ENCODE data around the gene CEACAM6. TPM values are rescaled to one million over a fixed set of nuclear protein-coding genes. Genes with fewer than 3 reads are reported as not detected.

The CEACAM6 gene
- total and polyA plus RNA-seq, 8 donors: 0.68 to 9.0 (median 6.8) TPM

GRCh38 chr19:41720103-41720502 is 35.2 kb upstream of the CEACAM6 start:
- FAIRE-seq (no peak), ATAC-seq (no peak), DNase-seq (no peak)
- no peaks in the 10 kb centered on the region for H3K36me3 ChIP-seq
- no peaks in the 10 kb centered on the region for H3K4me1 ChIP-seq
- peaks cover 0 to 4% (median 2%) of the 10 kb centered on the region in 4 donors for H3K27me3 ChIP-seq
- no peak overlapping the region for H3K4me3 ChIP-seq
- 68% methylated on average over 3 of the region's 3 CpGs for WGBS, 2 donors
- intact Hi-C loops (cut with DNase I): no loop called here
- TF ChIP-seq CTCF (IDR thresholded peaks at IDR 0.05): no peak
- no peaks in the 10 kb centered on the region for H3K9me3 ChIP-seq
- no peak overlapping the region for H3K27ac ChIP-seq

- TF ChIP-seq CTCF (IDR thresholded peaks at IDR 0.05): no peak
- H3K9me3 ChIP-seq: no peaks in the 10 kb centered on the region
- H3K4me3 ChIP-seq: no peak overlapping the region
- H3K4me1 ChIP-seq: no peaks in the 10 kb centered on the region
- H3K36me3 ChIP-seq: no peaks in the 10 kb centered on the region
- WGBS, 2 donors: 24 to 30% methylated on average over 5 of the region's 5 CpGs
- FAIRE-seq (no peak), ATAC-seq (no peak), DNase-seq (no peak)
- H3K27me3 ChIP-seq: peaks cover 0 to 4% (median 2%) of the 10 kb centered on the region in 4 donors
- no peak overlapping the region for H3K27ac ChIP-seq
- intact Hi-C loops (cut with DNase I): no loop called here
Measured at GRCh38 chr19:41726493-41726892, 28.8 kb upstream of the CEACAM6 start.

GRCh38 chr19:41734156-41734555 is 21.2 kb upstream of the CEACAM6 start:
- ATAC-seq: no peak
- intact Hi-C loops (cut with DNase I): no loop called here
- TF ChIP-seq CTCF (IDR thresholded peaks at IDR 0.05): no peak

GRCh38 chr19:41734585-41734984 is 20.7 kb upstream of the CEACAM6 start:
- Histone ChIP-seq H3K4me3 (no peak overlapping the region), H3K36me3 (no peaks in the 10 kb centered on the region), H3K4me1 (no peaks in the 10 kb centered on the region), H3K9me3 (no peaks in the 10 kb centered on the region), H3K27me3 (no peaks in the 10 kb centered on the region), H3K27ac (no peak overlapping the region)
- WGBS, 2 donors: 61 to 67% methylated on average over 3 of the region's 3 CpGs
- FAIRE-seq (no peak), DNase-seq (no peak), ATAC-seq (peak in 1 of 4 donors; percentile 63)
- no peak for TF ChIP-seq CTCF (IDR thresholded peaks at IDR 0.05)
- intact Hi-C loops (cut with DNase I): no loop called here

More at GRCh38 chr19:41734156-41734555, 21.2 kb upstream of the CEACAM6 start:
- H3K9me3 ChIP-seq: no peaks in the 10 kb centered on the region
- H3K4me3 ChIP-seq: no peak overlapping the region
- H3K36me3 ChIP-seq: no peaks in the 10 kb centered on the region
- peak; percentile 43 for FAIRE-seq
- no peak for DNase-seq
- no peaks in the 10 kb centered on the region for H3K27me3 ChIP-seq
- H3K27ac ChIP-seq: no peak overlapping the region
- WGBS, 2 donors: 53 to 70% methylated on average over 4 of the region's 4 CpGs
- H3K4me1 ChIP-seq: no peaks in the 10 kb centered on the region

GRCh38 chr19:41735071-41735600 is 20.2 kb upstream of the CEACAM6 start:
- Histone ChIP-seq H3K27ac (no peak overlapping the region), H3K4me1 (no peaks in the 10 kb centered on the region), H3K27me3 (no peaks in the 10 kb centered on the region), H3K36me3 (no peaks in the 10 kb centered on the region), H3K4me3 (no peak overlapping the region), H3K9me3 (no peaks in the 10 kb centered on the region)
- no peak for TF ChIP-seq CTCF (IDR thresholded peaks at IDR 0.05)
- ATAC-seq: no peak
- WGBS, 2 donors: 74 to 77% methylated on average over 5 of the region's 5 CpGs
- intact Hi-C loops (cut with DNase I): no loop called here
- DNase-seq: no peak
- no peak for FAIRE-seq

Data from pancreas (tissue), 10 donors.